DMS79 (cell line): ENCODE data around the gene ARHGAP33.

Experiments
- DNase-seq: peaks from one replicate; lab custom pipeline; 2025; lab: John Stamatoyannopoulos, UW

Gene ARHGAP33, protein sequence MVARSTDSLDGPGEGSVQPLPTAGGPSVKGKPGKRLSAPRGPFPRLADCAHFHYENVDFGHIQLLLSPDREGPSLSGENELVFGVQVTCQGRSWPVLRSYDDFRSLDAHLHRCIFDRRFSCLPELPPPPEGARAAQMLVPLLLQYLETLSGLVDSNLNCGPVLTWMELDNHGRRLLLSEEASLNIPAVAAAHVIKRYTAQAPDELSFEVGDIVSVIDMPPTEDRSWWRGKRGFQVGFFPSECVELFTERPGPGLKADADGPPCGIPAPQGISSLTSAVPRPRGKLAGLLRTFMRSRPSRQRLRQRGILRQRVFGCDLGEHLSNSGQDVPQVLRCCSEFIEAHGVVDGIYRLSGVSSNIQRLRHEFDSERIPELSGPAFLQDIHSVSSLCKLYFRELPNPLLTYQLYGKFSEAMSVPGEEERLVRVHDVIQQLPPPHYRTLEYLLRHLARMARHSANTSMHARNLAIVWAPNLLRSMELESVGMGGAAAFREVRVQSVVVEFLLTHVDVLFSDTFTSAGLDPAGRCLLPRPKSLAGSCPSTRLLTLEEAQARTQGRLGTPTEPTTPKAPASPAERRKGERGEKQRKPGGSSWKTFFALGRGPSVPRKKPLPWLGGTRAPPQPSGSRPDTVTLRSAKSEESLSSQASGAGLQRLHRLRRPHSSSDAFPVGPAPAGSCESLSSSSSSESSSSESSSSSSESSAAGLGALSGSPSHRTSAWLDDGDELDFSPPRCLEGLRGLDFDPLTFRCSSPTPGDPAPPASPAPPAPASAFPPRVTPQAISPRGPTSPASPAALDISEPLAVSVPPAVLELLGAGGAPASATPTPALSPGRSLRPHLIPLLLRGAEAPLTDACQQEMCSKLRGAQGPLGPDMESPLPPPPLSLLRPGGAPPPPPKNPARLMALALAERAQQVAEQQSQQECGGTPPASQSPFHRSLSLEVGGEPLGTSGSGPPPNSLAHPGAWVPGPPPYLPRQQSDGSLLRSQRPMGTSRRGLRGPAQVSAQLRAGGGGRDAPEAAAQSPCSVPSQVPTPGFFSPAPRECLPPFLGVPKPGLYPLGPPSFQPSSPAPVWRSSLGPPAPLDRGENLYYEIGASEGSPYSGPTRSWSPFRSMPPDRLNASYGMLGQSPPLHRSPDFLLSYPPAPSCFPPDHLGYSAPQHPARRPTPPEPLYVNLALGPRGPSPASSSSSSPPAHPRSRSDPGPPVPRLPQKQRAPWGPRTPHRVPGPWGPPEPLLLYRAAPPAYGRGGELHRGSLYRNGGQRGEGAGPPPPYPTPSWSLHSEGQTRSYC

GRCh38 chr19:35775298-35776101 is at the start of gene ARHGAP33:
ARHGAP33 (plus strand) TSS chr19:35775564; CDS start chr19:35775659, 95 bp downstream.
- peak; percentile 95 for DNase-seq

- DNase-seq, result no peak
These were observed 48.1 kb upstream of the ARHGAP33 start for GRCh38 chr19:35727053-35727955.

DNA sequence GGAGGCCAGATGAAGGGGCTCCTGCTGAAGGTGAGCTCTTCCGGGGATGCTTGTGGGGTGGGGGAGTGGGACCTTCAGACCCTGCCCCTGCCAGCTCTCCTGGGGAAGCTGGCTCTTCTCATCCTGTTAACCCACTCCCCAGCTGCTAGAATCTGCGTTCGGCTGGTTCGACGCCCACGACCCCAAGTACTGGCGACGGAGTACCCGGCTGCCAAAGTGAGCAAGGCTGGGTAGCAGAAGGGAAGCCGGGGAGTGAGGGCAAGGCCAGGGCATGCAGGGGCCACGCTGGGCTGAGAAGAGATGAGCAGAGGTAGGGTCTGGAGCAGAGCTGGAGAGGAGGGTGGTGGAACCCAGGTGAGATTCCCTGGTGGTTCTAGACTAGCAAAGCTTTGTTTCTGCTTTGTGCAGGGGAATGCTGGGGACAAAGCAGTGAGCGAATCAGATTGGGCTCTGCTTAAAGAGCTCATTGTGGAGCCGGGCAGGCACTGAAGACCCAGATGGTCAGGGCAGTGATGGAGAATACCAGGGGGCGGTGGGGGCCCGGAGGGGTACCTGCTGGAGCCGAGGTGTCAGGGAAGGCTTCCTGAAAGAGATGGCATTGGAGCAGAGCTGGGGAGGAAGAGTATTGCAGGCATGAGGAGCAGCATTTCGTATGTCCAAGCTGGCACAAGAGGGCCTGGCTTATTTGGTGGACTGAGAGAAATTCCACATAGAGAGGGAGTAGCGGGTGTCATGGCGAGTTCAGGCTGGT is 47.2 kb upstream of the ARHGAP33 start:
- DNase-seq, result no peak

- no peak for DNase-seq
These were observed 46.3 kb upstream of the ARHGAP33 start for GRCh38 chr19:35729021-35729420.

- no peak for DNase-seq
These were observed 45.6 kb upstream of the ARHGAP33 start for GRCh38 chr19:35729763-35730162.

GRCh38 chr19:35730326-35730725 is 45.0 kb upstream of the ARHGAP33 start:
- no peak for DNase-seq

DNA sequence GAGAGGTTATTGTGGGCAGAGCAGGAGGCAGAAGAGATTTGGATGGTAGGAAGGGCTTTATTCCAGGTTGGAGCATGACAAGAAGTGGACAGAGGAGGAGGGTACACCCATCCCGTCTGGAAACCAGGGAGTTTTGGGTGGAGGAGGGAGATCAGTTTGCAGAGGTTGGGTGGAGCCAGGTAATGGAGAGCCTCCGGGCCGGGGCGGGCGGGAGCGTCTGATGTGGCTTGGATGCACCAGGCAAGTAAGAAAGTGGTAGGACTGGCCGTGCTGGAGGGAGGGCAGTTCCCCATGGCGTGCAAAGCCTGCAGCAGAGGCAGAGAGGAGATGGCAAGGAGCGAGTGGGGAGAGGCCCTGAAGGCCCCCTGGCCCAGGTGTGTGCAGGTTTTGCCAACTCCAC is 44.0 kb upstream of the ARHGAP33 start:
- DNase-seq, result no peak

DNA sequence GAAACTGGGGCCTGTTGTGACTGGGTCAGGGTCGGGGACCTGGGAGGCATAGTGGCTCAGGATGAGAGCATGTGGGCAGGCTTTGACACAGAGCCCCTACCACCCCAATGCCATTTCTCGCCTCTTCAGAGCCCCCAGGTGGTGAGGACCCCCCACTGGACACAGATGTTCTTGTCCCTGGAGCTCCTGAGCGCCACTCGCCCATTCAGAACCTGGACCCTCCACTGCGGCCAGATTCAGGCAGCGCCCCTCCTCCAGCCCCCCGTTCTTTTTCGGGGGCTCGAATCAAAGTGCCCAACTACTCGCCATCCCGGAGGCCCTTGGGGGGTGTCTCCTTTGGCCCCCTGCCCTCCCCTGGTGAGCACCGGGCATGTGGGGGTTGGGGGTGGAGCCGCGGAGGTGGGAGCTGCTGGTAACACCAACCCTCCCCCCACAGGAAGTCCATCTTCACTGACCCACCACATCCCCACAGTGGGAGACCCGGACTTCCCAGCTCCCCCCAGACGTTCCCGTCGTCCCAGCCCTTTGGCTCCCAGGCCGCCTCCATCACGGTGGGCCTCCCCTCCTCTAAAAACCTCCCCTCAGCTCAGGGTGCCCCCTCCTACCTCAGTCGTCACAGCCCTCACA is 43.5 kb upstream of the ARHGAP33 start:
- DNase-seq, result no peak

- DNase-seq, result no peak
These were observed 42.7 kb upstream of the ARHGAP33 start for GRCh38 chr19:35732540-35733179.

- no peak for DNase-seq
These were observed 41.9 kb upstream of the ARHGAP33 start for GRCh38 chr19:35733180-35734125.

- DNase-seq, result no peak
These were observed 41.1 kb upstream of the ARHGAP33 start for GRCh38 chr19:35734273-35734672.

DNA sequence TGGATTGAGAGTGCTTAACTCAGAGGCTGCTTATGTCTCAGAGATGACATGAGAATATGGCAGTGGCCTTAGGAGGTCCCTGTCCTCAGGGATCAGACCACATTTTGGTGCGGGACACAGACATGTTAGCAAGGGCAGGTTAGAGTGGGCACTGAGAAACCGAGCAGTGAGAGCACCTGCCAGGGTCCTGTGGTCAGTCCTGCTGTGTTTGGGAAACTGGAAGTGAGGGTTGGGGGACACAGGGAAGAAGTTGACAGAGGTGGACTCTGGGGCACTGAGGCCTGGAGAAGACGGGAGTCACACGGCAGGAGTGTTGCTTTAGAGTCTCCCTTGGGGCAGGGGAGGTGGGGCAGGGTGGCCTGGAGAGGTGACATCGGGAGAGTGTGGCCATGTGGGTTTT is 40.5 kb upstream of the ARHGAP33 start:
- DNase-seq, result no peak

- no peak for DNase-seq
These were observed 38.2 kb upstream of the ARHGAP33 start for GRCh38 chr19:35736913-35737886.

GRCh38 chr19:35738021-35738886 is 37.1 kb upstream of the ARHGAP33 start:
- DNase-seq, result no peak

GRCh38 chr19:35738887-35739229 is 36.5 kb upstream of the ARHGAP33 start:
- DNase-seq, result no peak
